ENCODE results near the gene AFM.

AFM gene

GRCh38 chr4:73481358-73481757 lies at the start of gene AFM:
TSS of gene AFM (plus strand) at chr4:73481745. CDS start at chr4:73481776, 31 bp downstream.
- H3K9me3 ChIP-seq (ENCODE audit: low read depth, low read length) = no peaks in the 10 kb centered on the region

GRCh38 chr4:73431813-73432168 lies 49.8 kb upstream of the AFM start:
- H3K27ac ChIP-seq = no peak overlapping the region
- H3K9ac ChIP-seq (ENCODE audit: insufficient read length) = no peak overlapping the region
- TF ChIP-seq POLR2AphosphoS5 (IDR thresholded peaks at IDR 0.05; ENCODE audit: borderline replicate concordance, low read depth, low read length) (no peak), FOXP2 (optimal IDR thresholded peaks at IDR 0.05; ENCODE audit: control extremely low read depth, extremely low read length, insufficient read depth) (no peak), EZH2 (IDR thresholded peaks at IDR 0.05) (no peak)
- H3K4me3 ChIP-seq = no peak overlapping the region
- no peak for DNase-seq (ENCODE audit: low read depth, low spot score)
- no peaks in the 10 kb centered on the region for H3K9me3 ChIP-seq (ENCODE audit: low read depth, low read length)
- H3K36me3 ChIP-seq (ENCODE audit: insufficient read depth, low read length) = no peaks in the 10 kb centered on the region

More at GRCh38 chr4:73481358-73481757, at the start of gene AFM:
- Histone ChIP-seq H3K27ac (no peak within 1 kb of the TSS), H3K36me3 (ENCODE audit: insufficient read depth, low read length) (no peaks in the 10 kb centered on the region), H3K4me3 (no peak within 1 kb of the TSS), H3K9ac (ENCODE audit: insufficient read length) (no peak within 1 kb of the TSS)
- DNase-seq (ENCODE audit: low read depth, low spot score) = no peak
- TF ChIP-seq POLR2AphosphoS5 (IDR thresholded peaks at IDR 0.05; ENCODE audit: borderline replicate concordance, low read depth, low read length) = no peak
- no peak for TF ChIP-seq FOXP2 (optimal IDR thresholded peaks at IDR 0.05; ENCODE audit: control extremely low read depth, extremely low read length, insufficient read depth)
- TF ChIP-seq EZH2 (IDR thresholded peaks at IDR 0.05) = no peak

GRCh38 chr4:73432169-73433000 lies 49.2 kb upstream of the AFM start:
- no peak for DNase-seq (ENCODE audit: low read depth, low spot score)
- no peak for TF ChIP-seq POLR2AphosphoS5 (IDR thresholded peaks at IDR 0.05; ENCODE audit: borderline replicate concordance, low read depth, low read length)
- no peak for TF ChIP-seq EZH2 (IDR thresholded peaks at IDR 0.05)
- no peak for TF ChIP-seq FOXP2 (optimal IDR thresholded peaks at IDR 0.05; ENCODE audit: control extremely low read depth, extremely low read length, insufficient read depth)
- H3K36me3 ChIP-seq (ENCODE audit: insufficient read depth, low read length) = no peaks in the 10 kb centered on the region

GRCh38 chr4:73433140-73433539 lies 48.4 kb upstream of the AFM start:
- Histone ChIP-seq H3K36me3 (ENCODE audit: insufficient read depth, low read length) (no peaks in the 10 kb centered on the region), H3K4me3 (no peak overlapping the region), H3K9me3 (ENCODE audit: low read depth, low read length) (no peaks in the 10 kb centered on the region), H3K27ac (no peak overlapping the region), H3K9ac (ENCODE audit: insufficient read length) (no peak overlapping the region)
- no peak for DNase-seq (ENCODE audit: low read depth, low spot score)
- no peak for TF ChIP-seq POLR2AphosphoS5 (IDR thresholded peaks at IDR 0.05; ENCODE audit: borderline replicate concordance, low read depth, low read length)
- TF ChIP-seq EZH2 (IDR thresholded peaks at IDR 0.05) = no peak
- no peak for TF ChIP-seq FOXP2 (optimal IDR thresholded peaks at IDR 0.05; ENCODE audit: control extremely low read depth, extremely low read length, insufficient read depth)

More at GRCh38 chr4:73432169-73433000, 49.2 kb upstream of the AFM start:
- Histone ChIP-seq H3K9me3 (ENCODE audit: low read depth, low read length) (no peaks in the 10 kb centered on the region), H3K9ac (ENCODE audit: insufficient read length) (no peak overlapping the region), H3K27ac (no peak overlapping the region), H3K4me3 (no peak overlapping the region)

GRCh38 chr4:73434311-73434710 lies 47.2 kb upstream of the AFM start:
- DNase-seq (ENCODE audit: low read depth, low spot score) = no peak
- H3K36me3 ChIP-seq (ENCODE audit: insufficient read depth, low read length) = no peaks in the 10 kb centered on the region
- no peaks in the 10 kb centered on the region for H3K9me3 ChIP-seq (ENCODE audit: low read depth, low read length)
- H3K9ac ChIP-seq (ENCODE audit: insufficient read length) = no peak overlapping the region
- no peak for TF ChIP-seq POLR2AphosphoS5 (IDR thresholded peaks at IDR 0.05; ENCODE audit: borderline replicate concordance, low read depth, low read length)
- no peak for TF ChIP-seq FOXP2 (optimal IDR thresholded peaks at IDR 0.05; ENCODE audit: control extremely low read depth, extremely low read length, insufficient read depth)
- no peak for TF ChIP-seq EZH2 (IDR thresholded peaks at IDR 0.05)
- no peak overlapping the region for H3K4me3 ChIP-seq
- H3K27ac ChIP-seq = no peak overlapping the region

GRCh38 chr4:73435984-73436383 lies 45.6 kb upstream of the AFM start, which contains the start of gene AFP:
TSS of gene AFP (plus strand) at chr4:73436221. CDS start at chr4:73436263, 42 bp downstream.
- no peak within 1 kb of the TSS for H3K27ac ChIP-seq
- no peak for DNase-seq (ENCODE audit: low read depth, low spot score)
- no peaks in the 10 kb centered on the region for H3K36me3 ChIP-seq (ENCODE audit: insufficient read depth, low read length)
- H3K4me3 ChIP-seq = no peak within 1 kb of the TSS
- H3K9me3 ChIP-seq (ENCODE audit: low read depth, low read length) = no peaks in the 10 kb centered on the region
- no peak for TF ChIP-seq POLR2AphosphoS5 (IDR thresholded peaks at IDR 0.05; ENCODE audit: borderline replicate concordance, low read depth, low read length)
- TF ChIP-seq EZH2 (IDR thresholded peaks at IDR 0.05) = no peak
- no peak within 1 kb of the TSS for H3K9ac ChIP-seq (ENCODE audit: insufficient read length)

- TF ChIP-seq EZH2 (IDR thresholded peaks at IDR 0.05) (no peak), POLR2AphosphoS5 (IDR thresholded peaks at IDR 0.05; ENCODE audit: borderline replicate concordance, low read depth, low read length) (no peak), FOXP2 (optimal IDR thresholded peaks at IDR 0.05; ENCODE audit: control extremely low read depth, extremely low read length, insufficient read depth) (no peak)
- Histone ChIP-seq H3K4me3 (no peak overlapping the region), H3K9me3 (ENCODE audit: low read depth, low read length) (no peaks in the 10 kb centered on the region), H3K9ac (ENCODE audit: insufficient read length) (no peak overlapping the region), H3K36me3 (ENCODE audit: insufficient read depth, low read length) (no peaks in the 10 kb centered on the region), H3K27ac (no peak overlapping the region)
- DNase-seq (ENCODE audit: low read depth, low spot score) = no peak
Measured at GRCh38 chr4:73436674-73437557, 44.6 kb upstream of the AFM start.

GRCh38 chr4:73437558-73437956 lies 44.0 kb upstream of the AFM start:
- no peaks in the 10 kb centered on the region for H3K9me3 ChIP-seq (ENCODE audit: low read depth, low read length)
- H3K36me3 ChIP-seq (ENCODE audit: insufficient read depth, low read length) = no peaks in the 10 kb centered on the region
- TF ChIP-seq FOXP2 (optimal IDR thresholded peaks at IDR 0.05; ENCODE audit: control extremely low read depth, extremely low read length, insufficient read depth) (no peak), EZH2 (IDR thresholded peaks at IDR 0.05) (no peak), POLR2AphosphoS5 (IDR thresholded peaks at IDR 0.05; ENCODE audit: borderline replicate concordance, low read depth, low read length) (no peak)
- no peak overlapping the region for H3K4me3 ChIP-seq
- no peak for DNase-seq (ENCODE audit: low read depth, low spot score)
- no peak overlapping the region for H3K27ac ChIP-seq
- H3K9ac ChIP-seq (ENCODE audit: insufficient read length) = no peak overlapping the region
